GM12878 (cell line): ENCODE measurements around the gene DOK4. TPM values are rescaled to one million over a fixed set of nuclear protein-coding genes. Genes with fewer than 3 reads are reported as not detected.

Experiments used
- ATAC-seq: fragments of 200-7000 bp; cut with Tn5 transposase; 3 replicates; pipeline ENCODE4 v1.9.1; 2020; ENCODE audit warnings: mild to moderate bottlenecking, moderate library complexity
- BruUV-seq: library from RNA; stranded (reverse); fragments of 400-500 nt; replicated peaks from 2 replicates; lab custom pipeline; 2021; lab: Mats Ljungman, UMichigan
- CTCF ChIA-PET: fragments of 300-600 bp; sonication (Branson Sonifier 250); formaldehyde crosslinking; extraction: SDS; loops from one replicate; lab custom pipeline; 2021; ENCODE audit warnings: inconsistent platforms; lab: Yijun Ruan, JAX
- POLR2A ChIA-PET: fragments of 350-600 bp; formaldehyde crosslinking; extraction: SDS; loops from one replicate; lab custom pipeline; 2021; ENCODE audit warnings: inconsistent platforms; lab: Charles Lee
- RAD21 ChIA-PET: fragments of 300-600 bp; sonication (Branson Sonifier 250); formaldehyde crosslinking; loops from one replicate; lab custom pipeline; 2023; ENCODE audit warnings: antibody characterized with exemption; ENCODE audit not compliant: unreplicated experiment; lab: Charles Lee
- SMC1A ChIA-PET: fragments of 300-600 bp; sonication (Branson Sonifier 250); formaldehyde crosslinking; loops from one replicate; lab custom pipeline; 2023; ENCODE audit not compliant: unreplicated experiment, uncharacterized antibody; lab: Charles Lee
- DNase-seq: peaks from one replicate; pipeline ENCODE4 v3.0.0-alpha.2; 2011; ENCODE audit warnings: low read depth, low spot score
- FAIRE-seq: peaks from 3 replicates; lab custom pipeline; 2011; peaks lifted over from hg19 to GRCh38; lab: Jason Lieb, UNC
- H2AFZ ChIP-seq: 2 replicates; pipeline ENCODE4 v1.6.0; 2011; ENCODE audit warnings: low read depth, low read length, control low read depth; ENCODE audit not compliant: control insufficient read depth
- H3K27ac ChIP-seq: 2 replicates; pipeline ENCODE4 v1.5.1; 2011; ENCODE audit warnings: control low read depth; ENCODE audit not compliant: control insufficient read depth, insufficient read depth
- H3K27me3 ChIP-seq, 2 experiments: replicated peaks in 1 of 2; 2 replicates each; pipeline versions ENCODE4 v1.6.0 to v1.6.1; 2011; ENCODE audit warnings: low read length in 1 of 2; ENCODE audit not compliant: control insufficient read depth in 2 of 2, insufficient read depth in 2 of 2
- H3K36me3 ChIP-seq, 2 experiments: 2 replicates each; pipeline ENCODE4 v1.5.1; 2011; ENCODE audit warnings: low read length in 1 of 2; ENCODE audit not compliant: control insufficient read depth in 2 of 2, insufficient read depth in 2 of 2
- H3K4me1 ChIP-seq: 2 replicates; pipeline ENCODE4 v1.6.1; 2011; ENCODE audit warnings: mild to moderate bottlenecking, low read length, moderate library complexity, mixed read lengths; ENCODE audit not compliant: control insufficient read depth, insufficient read depth
- H3K4me2 ChIP-seq: 2 replicates; pipeline ENCODE4 v1.6.0; 2011; ENCODE audit warnings: control low read depth; ENCODE audit not compliant: control insufficient read depth, insufficient read depth
- H3K4me3 ChIP-seq: fragments of 200-600 bp; sonication (generic); 2 replicates; pipeline ENCODE4 v1.5.1; 2016
- H3K79me2 ChIP-seq: 2 replicates; pipeline ENCODE4 v1.6.0; 2011; ENCODE audit warnings: low read length; ENCODE audit not compliant: control insufficient read depth, insufficient read depth
- H3K9ac ChIP-seq: 2 replicates; pipeline ENCODE4 v1.8.0; 2011; ENCODE audit warnings: low read length, control low read depth, mixed read lengths; ENCODE audit not compliant: control insufficient read depth, insufficient read depth
- H3K9me3 ChIP-seq: replicated peaks from 3 replicates; pipeline ENCODE4 v1.5.1; 2011; ENCODE audit warnings: mild to moderate bottlenecking, low read length; ENCODE audit not compliant: control insufficient read depth, insufficient read depth
- H4K20me1 ChIP-seq: 2 replicates; pipeline ENCODE4 v1.6.0; 2011; ENCODE audit not compliant: control insufficient read depth, insufficient read depth
- EZH2 ChIP-seq: IDR thresholded peaks from 2 replicates; pipeline ENCODE4 v1.6.1; 2012; ENCODE audit warnings: low read depth, mild to moderate bottlenecking, control low read depth, inconsistent platforms, low read length, borderline replicate concordance; ENCODE audit not compliant: control insufficient read depth
- SIX5 ChIP-seq: IDR thresholded peaks from 2 replicates; pipeline ENCODE4 v1.6.1; 2011; ENCODE audit warnings: mild to moderate bottlenecking, low read depth, low read length, moderate library complexity; ENCODE audit not compliant: severe bottlenecking
- TAF1 ChIP-seq: IDR thresholded peaks from 2 replicates; pipeline ENCODE4 v1.6.1; 2011; ENCODE audit warnings: mild to moderate bottlenecking, low read depth, low read length, borderline replicate concordance
- WGBS: methylation state at CpG from one replicate; pipeline ENCODE4 v1.1.6; 2016; ENCODE audit warnings: low lambda C conversion rate; ENCODE audit not compliant: insufficient replicate concordance, insufficient coverage; ENCODE audit errors: missing lambda C conversion rate; 5-methylcytosine and 5-hydroxymethylcytosine counted together
- in situ Hi-C: fragments of 300-500 bp; cut with MboI; formaldehyde crosslinking; loops from 9 replicates; pipeline ENCODE4 v1.14.3; 2018; ENCODE audit warnings: mixed read lengths
- intact Hi-C: fragments of 100-400 bp; cut with micrococcal nuclease; formaldehyde crosslinking; loops from one replicate; pipeline ENCODE4 v1.14.2; 2022; ENCODE audit not compliant: unreplicated experiment
- polyA plus RNA-seq, 11 experiments: library from polyadenylated mRNA; depleted of rRNA in 4 of 11; unstranded in 6 of 11; stranded (reverse) in 5 of 11; fragments of >200 nt; fragmentation: Nextera tagmentation in 4 of 11; fragmentation: Illumina TruSeq in 1 of 11; extraction: Ambion mirVana in 4 of 11; extraction: Trizol in 1 of 11; gene quantifications; 1 replicate in 1 of 11; 2 replicates in 10 of 11; pipeline versions ENCODE4 v1.2.1 to v1.2.3, GENCODE V29; 2011 to 2016; ENCODE audit warnings: inconsistent platforms in 2 of 11, missing spikeins in 2 of 11, low read depth in 1 of 11
- total RNA-seq, 4 experiments: library from RNA; depleted of rRNA in 3 of 4; stranded (reverse); fragments of >200 nt in 3 of 4; fragmentation: Illumina TruSeq in 1 of 4; extraction: Trizol in 1 of 4; gene quantifications; 2 replicates each; pipeline versions ENCODE4 v1.2.1 to v1.2.3, GENCODE V29; 2013 to 2021
- TF ChIP-seq, protein P1 (sequence below): fragments of 450-650 bp; IDR thresholded peaks from 2 replicates; pipeline ENCODE4 v1.6.1; 2016; ENCODE audit warnings: mild to moderate bottlenecking
- TF ChIP-seq, protein P2 (sequence below): fragments of 150-350 bp; IDR thresholded peaks from 2 replicates; pipeline ENCODE4 v1.6.1; 2016; ENCODE audit warnings: low read depth, low read length
- TF ChIP-seq, protein P3 (sequence below): fragments of 450-650 bp; formaldehyde crosslinking; IDR thresholded peaks from 2 replicates; pipeline ENCODE4 v1.5.0; 2022; ENCODE audit warnings: mild to moderate bottlenecking, missing genetic modification characterization
- TF ChIP-seq, protein P4 (sequence below), 3 experiments: IDR thresholded peaks in 2 of 3; conservative IDR thresholded peaks in 1 of 3; 2 replicates each; pipeline ENCODE4 v1.5.1; 2011; ENCODE audit warnings: low read depth in 3 of 3, low read length in 3 of 3, mild to moderate bottlenecking in 3 of 3, control low read depth in 2 of 3, moderate library complexity in 2 of 3, inconsistent platforms in 1 of 3, mixed read lengths in 1 of 3; ENCODE audit not compliant: control insufficient read depth in 2 of 3, insufficient read depth in 1 of 3; ENCODE audit errors: extremely low read depth in 1 of 3

Gene DOK4
- total and polyA plus RNA-seq, 10 of the 15 experiments (the other 5 are each of a cell fraction or from before 2014, with no cell fraction given), result 0.20 to 7.0 (median 2.4) TPM; not detected in 1

DNA sequence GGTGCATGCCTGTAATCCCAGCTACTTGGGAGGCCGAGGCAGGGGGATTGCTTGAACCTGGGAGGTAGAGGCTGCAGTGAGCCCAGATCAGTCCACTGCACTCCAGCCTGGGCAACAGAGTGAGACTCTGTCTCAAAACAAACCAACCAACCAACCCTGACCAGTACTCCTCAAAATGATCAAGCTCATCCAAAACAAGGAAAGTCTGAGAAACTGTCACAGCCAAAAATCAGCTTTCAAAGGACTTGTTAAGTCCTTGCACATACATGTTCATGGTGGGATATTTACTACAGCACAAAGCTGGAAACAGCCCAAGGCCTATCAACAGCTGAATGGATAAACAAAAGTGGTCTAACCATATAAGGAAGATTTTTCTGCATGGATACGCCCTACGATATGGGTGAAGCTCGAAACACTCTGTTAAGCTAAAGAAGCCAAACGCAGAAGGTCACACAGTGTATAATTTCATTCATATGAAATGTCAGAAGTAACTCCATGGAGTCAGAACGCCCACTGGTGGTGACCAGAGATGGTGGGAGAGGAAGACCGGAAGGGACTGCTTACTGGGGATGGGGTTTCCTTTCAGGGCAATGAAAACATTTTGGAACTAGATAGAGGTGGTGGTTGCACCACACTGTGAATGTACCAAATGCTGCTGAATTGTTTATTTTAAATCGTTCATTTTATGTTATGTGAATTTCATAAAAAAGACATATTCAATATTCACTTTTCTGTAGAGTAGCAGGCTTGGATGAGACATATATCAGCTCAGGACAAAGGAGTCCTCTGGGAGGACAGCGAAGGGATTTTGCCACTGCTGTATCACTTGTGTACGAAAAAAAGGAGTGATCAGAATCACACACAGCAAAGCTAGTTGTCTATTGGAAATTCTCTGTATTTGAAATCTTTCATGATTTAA lies 64.0 kb downstream of the DOK4 start:
- POLR2A ChIA-PET, result interaction anchor here (0.5 to 1.1 kb wide), 3 partner anchors 21 to 571 kb away, joined by 3 to 5 read pairs (median 3); no protein-coding TSS in a partner anchor
- H4K20me1 ChIP-seq, result no peaks in the 10 kb centered on the region
- DNase-seq (no peak), ATAC-seq (peak; percentile 49), FAIRE-seq (no peak)
- H3K4me1 ChIP-seq, result peaks cover 4% of the 10 kb centered on the region
- H3K4me2 ChIP-seq, result no peak overlapping the region
- H2AFZ ChIP-seq, result no peak overlapping the region
- H3K79me2 ChIP-seq, result no peaks in the 10 kb centered on the region
- CTCF ChIA-PET, result interaction anchor here (0.6 to 14.6 kb wide), 14 partner anchors 8 to 256 kb away, joined by 3 to 632 read pairs (median 3); partner anchors contain the start of genes CIAPIN1, COQ9 and POLR2C
- H3K9ac ChIP-seq, result no peak overlapping the region
- no peak overlapping the region for H3K27ac ChIP-seq
- RAD21 ChIA-PET, result interaction anchor here (1.0 to 7.5 kb wide), 2 partner anchors 97 to 122 kb away, joined by 4 to 293 read pairs; no protein-coding TSS in a partner anchor
- no TSS peak for BruUV-seq
- H3K36me3 ChIP-seq, result no peaks in the 10 kb centered on the region
- WGBS, result 59% methylated on average over 10 of the region's 10 CpGs
- no peak overlapping the region for H3K4me3 ChIP-seq
- no peaks in the 10 kb centered on the region for H3K27me3 ChIP-seq
- no peaks in the 10 kb centered on the region for H3K9me3 ChIP-seq
- intact Hi-C loops, result loop anchor here (1.0 to 2.0 kb wide), 2 partner anchors 89 to 122 kb away; no protein-coding TSS in a partner anchor
- SMC1A ChIA-PET, result interaction anchor here (0.7 to 2.4 kb wide), 6 partner anchors 25 to 125 kb away, joined by 3 to 16 read pairs (median 4); partner anchors contain the start of gene CIAPIN1
- in situ Hi-C loops, result no loop called here
- no peak for TF ChIP-seq TAF1
- TF ChIP-seq, protein P1, sequence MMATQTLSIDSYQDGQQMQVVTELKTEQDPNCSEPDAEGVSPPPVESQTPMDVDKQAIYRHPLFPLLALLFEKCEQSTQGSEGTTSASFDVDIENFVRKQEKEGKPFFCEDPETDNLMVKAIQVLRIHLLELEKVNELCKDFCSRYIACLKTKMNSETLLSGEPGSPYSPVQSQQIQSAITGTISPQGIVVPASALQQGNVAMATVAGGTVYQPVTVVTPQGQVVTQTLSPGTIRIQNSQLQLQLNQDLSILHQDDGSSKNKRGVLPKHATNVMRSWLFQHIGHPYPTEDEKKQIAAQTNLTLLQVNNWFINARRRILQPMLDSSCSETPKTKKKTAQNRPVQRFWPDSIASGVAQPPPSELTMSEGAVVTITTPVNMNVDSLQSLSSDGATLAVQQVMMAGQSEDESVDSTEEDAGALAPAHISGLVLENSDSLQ, result no peak
- TF ChIP-seq EZH2, result no peak
- TF ChIP-seq, protein P2, sequence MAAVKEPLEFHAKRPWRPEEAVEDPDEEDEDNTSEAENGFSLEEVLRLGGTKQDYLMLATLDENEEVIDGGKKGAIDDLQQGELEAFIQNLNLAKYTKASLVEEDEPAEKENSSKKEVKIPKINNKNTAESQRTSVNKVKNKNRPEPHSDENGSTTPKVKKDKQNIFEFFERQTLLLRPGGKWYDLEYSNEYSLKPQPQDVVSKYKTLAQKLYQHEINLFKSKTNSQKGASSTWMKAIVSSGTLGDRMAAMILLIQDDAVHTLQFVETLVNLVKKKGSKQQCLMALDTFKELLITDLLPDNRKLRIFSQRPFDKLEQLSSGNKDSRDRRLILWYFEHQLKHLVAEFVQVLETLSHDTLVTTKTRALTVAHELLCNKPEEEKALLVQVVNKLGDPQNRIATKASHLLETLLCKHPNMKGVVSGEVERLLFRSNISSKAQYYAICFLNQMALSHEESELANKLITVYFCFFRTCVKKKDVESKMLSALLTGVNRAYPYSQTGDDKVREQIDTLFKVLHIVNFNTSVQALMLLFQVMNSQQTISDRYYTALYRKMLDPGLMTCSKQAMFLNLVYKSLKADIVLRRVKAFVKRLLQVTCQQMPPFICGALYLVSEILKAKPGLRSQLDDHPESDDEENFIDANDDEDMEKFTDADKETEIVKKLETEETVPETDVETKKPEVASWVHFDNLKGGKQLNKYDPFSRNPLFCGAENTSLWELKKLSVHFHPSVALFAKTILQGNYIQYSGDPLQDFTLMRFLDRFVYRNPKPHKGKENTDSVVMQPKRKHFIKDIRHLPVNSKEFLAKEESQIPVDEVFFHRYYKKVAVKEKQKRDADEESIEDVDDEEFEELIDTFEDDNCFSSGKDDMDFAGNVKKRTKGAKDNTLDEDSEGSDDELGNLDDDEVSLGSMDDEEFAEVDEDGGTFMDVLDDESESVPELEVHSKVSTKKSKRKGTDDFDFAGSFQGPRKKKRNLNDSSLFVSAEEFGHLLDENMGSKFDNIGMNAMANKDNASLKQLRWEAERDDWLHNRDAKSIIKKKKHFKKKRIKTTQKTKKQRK, result no peak
- no peak for TF ChIP-seq SIX5
- TF ChIP-seq, protein P3, sequence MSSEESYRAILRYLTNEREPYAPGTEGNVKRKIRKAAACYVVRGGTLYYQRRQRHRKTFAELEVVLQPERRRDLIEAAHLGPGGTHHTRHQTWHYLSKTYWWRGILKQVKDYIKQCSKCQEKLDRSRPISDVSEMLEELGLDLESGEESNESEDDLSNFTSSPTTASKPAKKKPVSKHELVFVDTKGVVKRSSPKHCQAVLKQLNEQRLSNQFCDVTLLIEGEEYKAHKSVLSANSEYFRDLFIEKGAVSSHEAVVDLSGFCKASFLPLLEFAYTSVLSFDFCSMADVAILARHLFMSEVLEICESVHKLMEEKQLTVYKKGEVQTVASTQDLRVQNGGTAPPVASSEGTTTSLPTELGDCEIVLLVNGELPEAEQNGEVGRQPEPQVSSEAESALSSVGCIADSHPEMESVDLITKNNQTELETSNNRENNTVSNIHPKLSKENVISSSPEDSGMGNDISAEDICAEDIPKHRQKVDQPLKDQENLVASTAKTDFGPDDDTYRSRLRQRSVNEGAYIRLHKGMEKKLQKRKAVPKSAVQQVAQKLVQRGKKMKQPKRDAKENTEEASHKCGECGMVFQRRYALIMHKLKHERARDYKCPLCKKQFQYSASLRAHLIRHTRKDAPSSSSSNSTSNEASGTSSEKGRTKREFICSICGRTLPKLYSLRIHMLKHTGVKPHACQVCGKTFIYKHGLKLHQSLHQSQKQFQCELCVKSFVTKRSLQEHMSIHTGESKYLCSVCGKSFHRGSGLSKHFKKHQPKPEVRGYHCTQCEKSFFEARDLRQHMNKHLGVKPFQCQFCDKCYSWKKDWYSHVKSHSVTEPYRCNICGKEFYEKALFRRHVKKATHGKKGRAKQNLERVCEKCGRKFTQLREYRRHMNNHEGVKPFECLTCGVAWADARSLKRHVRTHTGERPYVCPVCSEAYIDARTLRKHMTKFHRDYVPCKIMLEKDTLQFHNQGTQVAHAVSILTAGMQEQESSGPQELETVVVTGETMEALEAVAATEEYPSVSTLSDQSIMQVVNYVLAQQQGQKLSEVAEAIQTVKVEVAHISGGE (CRISPR knock-in tag), result no peak
- TF ChIP-seq, protein P4, sequence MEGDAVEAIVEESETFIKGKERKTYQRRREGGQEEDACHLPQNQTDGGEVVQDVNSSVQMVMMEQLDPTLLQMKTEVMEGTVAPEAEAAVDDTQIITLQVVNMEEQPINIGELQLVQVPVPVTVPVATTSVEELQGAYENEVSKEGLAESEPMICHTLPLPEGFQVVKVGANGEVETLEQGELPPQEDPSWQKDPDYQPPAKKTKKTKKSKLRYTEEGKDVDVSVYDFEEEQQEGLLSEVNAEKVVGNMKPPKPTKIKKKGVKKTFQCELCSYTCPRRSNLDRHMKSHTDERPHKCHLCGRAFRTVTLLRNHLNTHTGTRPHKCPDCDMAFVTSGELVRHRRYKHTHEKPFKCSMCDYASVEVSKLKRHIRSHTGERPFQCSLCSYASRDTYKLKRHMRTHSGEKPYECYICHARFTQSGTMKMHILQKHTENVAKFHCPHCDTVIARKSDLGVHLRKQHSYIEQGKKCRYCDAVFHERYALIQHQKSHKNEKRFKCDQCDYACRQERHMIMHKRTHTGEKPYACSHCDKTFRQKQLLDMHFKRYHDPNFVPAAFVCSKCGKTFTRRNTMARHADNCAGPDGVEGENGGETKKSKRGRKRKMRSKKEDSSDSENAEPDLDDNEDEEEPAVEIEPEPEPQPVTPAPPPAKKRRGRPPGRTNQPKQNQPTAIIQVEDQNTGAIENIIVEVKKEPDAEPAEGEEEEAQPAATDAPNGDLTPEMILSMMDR (IDR thresholded peaks at IDR 0.05 in 2 of 3, conservative IDR thresholded peaks at IDR 0.05 in 1 of 3; ENCODE audit: control insufficient read depth in 2 of 3, extremely low read depth in 1 of 3, insufficient read depth in 1 of 3, low read depth in 3 of 3, low read length in 3 of 3), result peak; percentile 48 to 62 (median 62); a peak in 5 of 6 replicates
